Measurements from ENCODE around the gene DDR2.

Gene DDR2

GRCh38 chr1:162626094-162626493 lies 6.2 kb upstream of the DDR2 start:
- TF ChIP-seq FOXP2 (optimal IDR thresholded peaks at IDR 0.05; ENCODE audit: control extremely low read depth, extremely low read length, insufficient read depth) (no peak), POLR2AphosphoS5 (IDR thresholded peaks at IDR 0.05; ENCODE audit: borderline replicate concordance, low read depth, low read length) (no peak), EZH2 (IDR thresholded peaks at IDR 0.05) (no peak)
- Histone ChIP-seq H3K27ac (peak overlapping the region; percentile 55; the same call in 1 of the 2 replicates), H3K36me3 (ENCODE audit: insufficient read depth, low read length) (no peaks in the 10 kb centered on the region), H3K4me3 (no peak overlapping the region), H3K9ac (ENCODE audit: insufficient read length) (peak overlapping the region; percentile 63), H3K9me3 (ENCODE audit: low read depth, low read length) (no peaks in the 10 kb centered on the region)
- no peak for DNase-seq (ENCODE audit: low read depth, low spot score)

- no peaks in the 10 kb centered on the region for H3K9me3 ChIP-seq (ENCODE audit: low read depth, low read length)
- peak overlapping the region; percentile 32 for H3K4me3 ChIP-seq
- H3K9ac ChIP-seq (ENCODE audit: insufficient read length): peak overlapping the region; percentile 63
- DNase-seq (ENCODE audit: low read depth, low spot score): no peak
- peak overlapping the region; percentile 55 for H3K27ac ChIP-seq
- no peak for TF ChIP-seq FOXP2 (optimal IDR thresholded peaks at IDR 0.05; ENCODE audit: control extremely low read depth, extremely low read length, insufficient read depth)
- no peak for TF ChIP-seq POLR2AphosphoS5 (IDR thresholded peaks at IDR 0.05; ENCODE audit: borderline replicate concordance, low read depth, low read length)
- TF ChIP-seq EZH2 (IDR thresholded peaks at IDR 0.05): no peak
- no peaks in the 10 kb centered on the region for H3K36me3 ChIP-seq (ENCODE audit: insufficient read depth, low read length)
Measured at GRCh38 chr1:162626761-162627160, 5.5 kb upstream of the DDR2 start.

DNA sequence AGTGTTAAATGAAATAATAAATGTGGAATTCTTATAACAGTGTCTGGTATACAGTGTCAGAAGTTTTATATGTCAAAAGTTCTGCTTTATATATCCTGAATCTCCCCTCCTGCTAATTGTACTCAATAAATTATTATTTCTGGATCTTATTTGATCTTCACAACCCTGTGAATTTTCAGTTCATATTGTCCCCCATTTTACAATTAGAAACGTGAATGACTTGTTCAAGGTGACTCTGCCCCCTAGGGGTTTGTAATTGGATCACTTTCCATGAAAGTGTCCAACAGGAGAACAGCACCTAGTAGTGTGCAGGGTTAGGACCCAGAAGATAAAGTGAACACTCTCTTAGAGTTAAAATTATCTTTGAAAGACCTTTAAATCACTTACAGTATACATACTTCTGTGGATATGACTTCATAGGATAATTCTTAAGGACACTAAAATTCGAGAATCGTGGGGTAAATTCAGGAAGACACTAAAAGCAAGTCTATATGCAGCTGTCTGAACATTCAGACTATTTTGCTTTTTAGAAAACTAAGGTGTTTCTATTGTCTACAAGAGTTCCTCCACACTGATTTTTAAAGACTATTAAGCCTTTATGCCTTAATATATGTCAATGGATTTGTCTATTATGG lies 4.5 kb upstream of the DDR2 start:
- peak overlapping the region; percentile 63 for H3K9ac ChIP-seq (ENCODE audit: insufficient read length)
- no peaks in the 10 kb centered on the region for H3K36me3 ChIP-seq (ENCODE audit: insufficient read depth, low read length)
- TF ChIP-seq FOXP2 (optimal IDR thresholded peaks at IDR 0.05; ENCODE audit: control extremely low read depth, extremely low read length, insufficient read depth) (no peak), POLR2AphosphoS5 (IDR thresholded peaks at IDR 0.05; ENCODE audit: borderline replicate concordance, low read depth, low read length) (no peak), EZH2 (IDR thresholded peaks at IDR 0.05) (no peak)
- H3K4me3 ChIP-seq: 0 out of 2 replicates have a peak overlapping the region, but pooled peaks have one; percentile 32
- DNase-seq (ENCODE audit: low read depth, low spot score): no peak
- H3K9me3 ChIP-seq (ENCODE audit: low read depth, low read length): no peaks in the 10 kb centered on the region
- peak overlapping the region; percentile 40; the same call in 1 of the 2 replicates for H3K27ac ChIP-seq

DNA sequence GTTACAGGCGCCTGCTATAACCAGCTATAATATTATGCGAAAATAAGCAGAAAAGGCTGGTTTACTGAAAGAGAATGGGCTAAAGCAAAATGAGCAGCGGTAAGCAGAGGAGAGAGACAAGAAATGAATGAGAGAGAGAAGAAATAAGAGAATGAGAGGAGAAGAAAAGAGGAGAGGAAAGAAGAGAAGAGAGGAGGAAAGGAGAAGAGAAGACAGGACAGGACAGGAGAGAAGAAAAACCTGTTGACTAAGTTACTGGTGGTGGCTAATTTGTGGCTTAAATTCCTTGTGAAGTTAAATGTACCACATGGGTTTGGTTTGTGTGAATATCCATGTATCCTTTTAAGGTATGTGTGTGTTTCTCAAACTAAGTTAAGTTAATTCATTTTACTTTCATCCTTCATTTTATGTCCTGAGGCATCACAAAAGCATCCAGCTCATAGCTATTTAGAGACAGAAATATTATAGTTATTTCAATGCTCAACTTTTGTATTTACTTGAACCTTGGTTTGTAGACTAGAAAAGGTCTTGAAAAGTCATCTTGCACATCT lies 3.1 kb upstream of the DDR2 start:
- H3K9ac ChIP-seq (ENCODE audit: insufficient read length): peak overlapping the region; percentile 39
- peak overlapping the region; percentile 100 for H3K27ac ChIP-seq
- DNase-seq (ENCODE audit: low read depth, low spot score): no peak
- no peaks in the 10 kb centered on the region for H3K9me3 ChIP-seq (ENCODE audit: low read depth, low read length)
- no peaks in the 10 kb centered on the region for H3K36me3 ChIP-seq (ENCODE audit: insufficient read depth, low read length)
- peak overlapping the region; percentile 52 for H3K4me3 ChIP-seq
- no peak for TF ChIP-seq FOXP2 (optimal IDR thresholded peaks at IDR 0.05; ENCODE audit: control extremely low read depth, extremely low read length, insufficient read depth)
- no peak for TF ChIP-seq POLR2AphosphoS5 (IDR thresholded peaks at IDR 0.05; ENCODE audit: borderline replicate concordance, low read depth, low read length)
- TF ChIP-seq EZH2 (IDR thresholded peaks at IDR 0.05): no peak

DNA sequence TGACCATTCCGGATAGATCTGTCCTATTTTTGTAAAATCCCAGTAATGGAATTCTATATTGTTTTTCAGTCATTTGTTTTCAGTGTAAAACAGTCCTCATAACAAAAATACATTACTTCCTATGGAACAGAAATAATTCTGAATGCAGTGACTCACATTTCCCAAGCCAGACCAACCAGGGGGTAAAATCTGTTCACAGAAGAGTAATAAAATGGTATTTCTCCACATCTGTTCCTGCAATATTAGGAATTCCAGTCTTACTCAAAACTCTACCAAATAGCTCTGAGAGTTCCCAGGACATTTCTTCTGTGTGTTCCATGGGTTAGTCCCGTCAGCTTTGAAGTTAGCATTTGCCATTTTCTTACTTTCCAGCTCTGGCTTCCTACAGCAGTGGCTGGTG lies 2.6 kb upstream of the DDR2 start:
- no peaks in the 10 kb centered on the region; the same call in 1 of the 2 replicates for H3K36me3 ChIP-seq (ENCODE audit: insufficient read depth, low read length)
- H3K9ac ChIP-seq (ENCODE audit: insufficient read length): peak overlapping the region; percentile 48
- TF ChIP-seq EZH2 (IDR thresholded peaks at IDR 0.05): no peak
- TF ChIP-seq FOXP2 (optimal IDR thresholded peaks at IDR 0.05; ENCODE audit: control extremely low read depth, extremely low read length, insufficient read depth): no peak
- TF ChIP-seq POLR2AphosphoS5 (IDR thresholded peaks at IDR 0.05; ENCODE audit: borderline replicate concordance, low read depth, low read length): no peak
- H3K4me3 ChIP-seq: peak overlapping the region; percentile 52
- H3K27ac ChIP-seq: peak overlapping the region; percentile 100
- DNase-seq (ENCODE audit: low read depth, low spot score): no peak
- no peaks in the 10 kb centered on the region for H3K9me3 ChIP-seq (ENCODE audit: low read depth, low read length)

- Histone ChIP-seq H3K9ac (ENCODE audit: insufficient read length) (peak overlapping the region; percentile 95), H3K9me3 (ENCODE audit: low read depth, low read length) (no peaks in the 10 kb centered on the region), H3K4me3 (peak overlapping the region; percentile 87), H3K27ac (peak overlapping the region; percentile 100), H3K36me3 (ENCODE audit: insufficient read depth, low read length) (peaks cover 8% of the 10 kb centered on the region; the same call in 1 of the 2 replicates)
- DNase-seq (ENCODE audit: low read depth, low spot score): no peak
- TF ChIP-seq EZH2 (IDR thresholded peaks at IDR 0.05) (no peak), FOXP2 (optimal IDR thresholded peaks at IDR 0.05; ENCODE audit: control extremely low read depth, extremely low read length, insufficient read depth) (no peak), POLR2AphosphoS5 (IDR thresholded peaks at IDR 0.05; ENCODE audit: borderline replicate concordance, low read depth, low read length) (no peak; the same call in 1 of the 2 replicates)
Measured at GRCh38 chr1:162631546-162632191, 595 bp upstream of the DDR2 start.

- H3K36me3 ChIP-seq (ENCODE audit: insufficient read depth, low read length): peaks cover 8% of the 10 kb centered on the region; the same call in 1 of the 2 replicates
- peak overlapping the region; percentile 87 for H3K4me3 ChIP-seq
- H3K9me3 ChIP-seq (ENCODE audit: low read depth, low read length): no peaks in the 10 kb centered on the region
- H3K9ac ChIP-seq (ENCODE audit: insufficient read length): peak overlapping the region; percentile 94
- DNase-seq (ENCODE audit: low read depth, low spot score): no peak
- TF ChIP-seq POLR2AphosphoS5 (IDR thresholded peaks at IDR 0.05; ENCODE audit: borderline replicate concordance, low read depth, low read length): no peak
- H3K27ac ChIP-seq: peak overlapping the region; percentile 100
Measured at GRCh38 chr1:162632698-162633080, 425 bp downstream of the DDR2 start.

DNA sequence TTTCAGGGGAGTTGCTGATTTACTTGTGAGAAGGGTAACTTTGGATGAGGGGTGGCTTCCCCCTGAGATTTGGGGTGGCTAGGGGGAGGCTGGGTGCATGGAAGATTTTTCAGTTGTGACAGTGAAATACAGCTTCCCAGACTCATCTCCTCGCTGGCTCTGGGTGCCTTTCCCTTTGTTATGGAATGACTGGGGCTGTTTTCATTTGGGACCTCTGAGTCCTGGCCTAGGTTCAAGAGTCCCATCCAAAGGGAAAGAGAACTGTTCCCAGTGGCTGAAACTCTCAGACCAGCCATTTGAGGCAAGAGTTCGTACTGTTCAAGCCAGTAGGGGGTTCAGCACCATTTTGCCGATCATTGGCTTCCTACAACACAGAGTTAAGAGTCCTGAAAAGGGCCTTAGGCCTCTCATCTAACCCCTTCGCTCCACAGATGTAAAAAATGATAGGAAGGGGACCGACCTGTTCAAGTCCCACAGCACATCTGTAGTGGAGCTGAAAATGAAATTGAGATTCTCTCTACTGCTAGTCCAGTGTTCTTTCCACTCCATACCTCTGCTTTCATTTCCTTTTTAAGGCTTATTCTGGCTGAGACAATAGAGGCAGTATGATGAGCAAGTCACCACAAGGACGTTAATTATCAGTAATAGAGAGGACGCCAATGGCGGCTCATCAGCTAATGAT lies 958 bp downstream of the DDR2 start:
- no peak for DNase-seq (ENCODE audit: low read depth, low spot score)
- peaks cover 9% of the 10 kb centered on the region; the same call in 1 of the 2 replicates for H3K36me3 ChIP-seq (ENCODE audit: insufficient read depth, low read length)
- H3K4me3 ChIP-seq: peak overlapping the region; percentile 87
- H3K9ac ChIP-seq (ENCODE audit: insufficient read length): peak overlapping the region; percentile 94
- no peaks in the 10 kb centered on the region for H3K9me3 ChIP-seq (ENCODE audit: low read depth, low read length)
- TF ChIP-seq EZH2 (IDR thresholded peaks at IDR 0.05) (no peak), FOXP2 (optimal IDR thresholded peaks at IDR 0.05; ENCODE audit: control extremely low read depth, extremely low read length, insufficient read depth) (no peak), POLR2AphosphoS5 (IDR thresholded peaks at IDR 0.05; ENCODE audit: borderline replicate concordance, low read depth, low read length) (no peak)
- H3K27ac ChIP-seq: peak overlapping the region; percentile 100
